HEK293 (cell line): ENCODE measurements around the gene ACSM4.

Experiments
- BCL11A ChIP-seq: fragments of 450-650 bp; formaldehyde crosslinking; IDR thresholded peaks from 2 replicates; pipeline ENCODE4 v1.5.1; 2016; ENCODE audit warnings: low read depth, missing biosample characterization, missing genetic modification characterization
- HOXC10 ChIP-seq: sonication (generic); formaldehyde crosslinking; IDR thresholded peaks from 2 replicates; pipeline ENCODE4 v1.8.1; 2023; ENCODE audit warnings: mild to moderate bottlenecking, missing genetic modification reagents
- OSR2 ChIP-seq: fragments of 450-650 bp; formaldehyde crosslinking; IDR thresholded peaks from 2 replicates; pipeline ENCODE4 v1.5.1; 2016; ENCODE audit warnings: missing biosample characterization, missing genetic modification characterization
- SALL2 ChIP-seq: fragments of 450-650 bp; formaldehyde crosslinking; IDR thresholded peaks from 2 replicates; pipeline ENCODE4 v1.5.0; 2017; ENCODE audit warnings: missing biosample characterization, mild to moderate bottlenecking, missing genetic modification characterization, borderline replicate concordance
- TRIM28 ChIP-seq: IDR thresholded peaks from 2 replicates; pipeline ENCODE4 v1.6.1; 2011; ENCODE audit warnings: low read length, control low read depth, borderline replicate concordance
- ZNF214 ChIP-seq: fragments of 450-650 bp; formaldehyde crosslinking; IDR thresholded peaks from 2 replicates; pipeline ENCODE4 v1.5.1; 2017; ENCODE audit warnings: missing biosample characterization, mild to moderate bottlenecking, missing genetic modification characterization, borderline replicate concordance
- ZNF221 ChIP-seq: fragments of 450-650 bp; formaldehyde crosslinking; IDR thresholded peaks from 2 replicates; pipeline ENCODE4 v1.5.1; 2017; ENCODE audit warnings: missing biosample characterization, missing genetic modification characterization, borderline replicate concordance
- TF ChIP-seq, protein P1 (sequence below): fragments of 450-650 bp; formaldehyde crosslinking; IDR thresholded peaks from 2 replicates; pipeline ENCODE4 v1.5.1; 2016; ENCODE audit warnings: missing biosample characterization, missing genetic modification characterization
- TF ChIP-seq, protein P2 (sequence below): fragments of 450-650 bp; formaldehyde crosslinking; IDR thresholded peaks from 2 replicates; pipeline ENCODE4 v1.5.1; 2016; ENCODE audit warnings: missing biosample characterization, missing genetic modification characterization

- TF ChIP-seq ZNF221 (no peak), TRIM28 (no peak), HOXC10 (CRISPR knock-in tag) (no peak), SALL2 (tag by site-specific recombination) (no peak), ZNF214 (no peak), OSR2 (tag by site-specific recombination) (no peak), BCL11A (tag by site-specific recombination) (no peak)
- TF ChIP-seq, protein P1, sequence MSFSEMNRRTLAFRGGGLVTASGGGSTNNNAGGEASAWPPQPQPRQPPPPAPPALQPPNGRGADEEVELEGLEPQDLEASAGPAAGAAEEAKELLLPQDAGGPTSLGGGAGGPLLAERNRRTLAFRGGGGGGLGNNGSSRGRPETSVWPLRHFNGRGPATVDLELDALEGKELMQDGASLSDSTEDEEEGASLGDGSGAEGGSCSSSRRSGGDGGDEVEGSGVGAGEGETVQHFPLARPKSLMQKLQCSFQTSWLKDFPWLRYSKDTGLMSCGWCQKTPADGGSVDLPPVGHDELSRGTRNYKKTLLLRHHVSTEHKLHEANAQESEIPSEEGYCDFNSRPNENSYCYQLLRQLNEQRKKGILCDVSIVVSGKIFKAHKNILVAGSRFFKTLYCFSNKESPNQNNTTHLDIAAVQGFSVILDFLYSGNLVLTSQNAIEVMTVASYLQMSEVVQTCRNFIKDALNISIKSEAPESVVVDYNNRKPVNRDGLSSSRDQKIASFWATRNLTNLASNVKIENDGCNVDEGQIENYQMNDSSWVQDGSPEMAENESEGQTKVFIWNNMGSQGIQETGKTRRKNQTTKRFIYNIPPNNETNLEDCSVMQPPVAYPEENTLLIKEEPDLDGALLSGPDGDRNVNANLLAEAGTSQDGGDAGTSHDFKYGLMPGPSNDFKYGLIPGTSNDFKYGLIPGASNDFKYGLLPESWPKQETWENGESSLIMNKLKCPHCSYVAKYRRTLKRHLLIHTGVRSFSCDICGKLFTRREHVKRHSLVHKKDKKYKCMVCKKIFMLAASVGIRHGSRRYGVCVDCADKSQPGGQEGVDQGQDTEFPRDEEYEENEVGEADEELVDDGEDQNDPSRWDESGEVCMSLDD (tag by site-specific recombination): no peak
- TF ChIP-seq, protein P2, sequence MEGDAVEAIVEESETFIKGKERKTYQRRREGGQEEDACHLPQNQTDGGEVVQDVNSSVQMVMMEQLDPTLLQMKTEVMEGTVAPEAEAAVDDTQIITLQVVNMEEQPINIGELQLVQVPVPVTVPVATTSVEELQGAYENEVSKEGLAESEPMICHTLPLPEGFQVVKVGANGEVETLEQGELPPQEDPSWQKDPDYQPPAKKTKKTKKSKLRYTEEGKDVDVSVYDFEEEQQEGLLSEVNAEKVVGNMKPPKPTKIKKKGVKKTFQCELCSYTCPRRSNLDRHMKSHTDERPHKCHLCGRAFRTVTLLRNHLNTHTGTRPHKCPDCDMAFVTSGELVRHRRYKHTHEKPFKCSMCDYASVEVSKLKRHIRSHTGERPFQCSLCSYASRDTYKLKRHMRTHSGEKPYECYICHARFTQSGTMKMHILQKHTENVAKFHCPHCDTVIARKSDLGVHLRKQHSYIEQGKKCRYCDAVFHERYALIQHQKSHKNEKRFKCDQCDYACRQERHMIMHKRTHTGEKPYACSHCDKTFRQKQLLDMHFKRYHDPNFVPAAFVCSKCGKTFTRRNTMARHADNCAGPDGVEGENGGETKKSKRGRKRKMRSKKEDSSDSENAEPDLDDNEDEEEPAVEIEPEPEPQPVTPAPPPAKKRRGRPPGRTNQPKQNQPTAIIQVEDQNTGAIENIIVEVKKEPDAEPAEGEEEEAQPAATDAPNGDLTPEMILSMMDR (tag by site-specific recombination): no peak
These were observed 584 bp downstream of the ACSM4 start for GRCh38 chr12:7304456-7304855.
